M059J (cell line): ENCODE measurements around the gene PARP14. TPM values are rescaled to one million over a fixed set of nuclear protein-coding genes. Genes with fewer than 3 reads are reported as not detected.
"Not testable (repeated sequence)": the region's sequence is repeated elsewhere in the genome, so short reads cannot be mapped to it uniquely, and the experiment has no call there.

Source experiments
- DNase-seq: peaks from one replicate; pipeline ENCODE4 v3.0.0-alpha.2; 2012; ENCODE audit warnings: low read depth
- total RNA-seq: library from RNA; depleted of rRNA; stranded (reverse); fragments of >200 nt; shearing (Covaris generic); gene quantifications from 2 replicates; pipeline ENCODE4 v1.2.3, GENCODE V29; 2014

PARP14 gene
- total RNA-seq, 1 experiment from 2014 or later = 158 TPM

- peak; percentile 88 for DNase-seq
These were observed 1.4 kb upstream of the PARP14 start for GRCh38 chr3:122679085-122679881.

- peak; percentile 82 for DNase-seq
These were observed 661 bp upstream of the PARP14 start for GRCh38 chr3:122679882-122680474.

- peak; percentile 17 for DNase-seq
These were observed 790 bp downstream of the PARP14 start for GRCh38 chr3:122681284-122681973.

GRCh38 chr3:122681974-122682409 is 1.4 kb downstream of the PARP14 start:
- peak; percentile 39 for DNase-seq

- DNase-seq = not testable (repeated sequence)
These were observed 2.3 kb downstream of the PARP14 start for GRCh38 chr3:122682778-122683411.

- no peak for DNase-seq
These were observed 6.7 kb downstream of the PARP14 start for GRCh38 chr3:122687298-122687697.

GRCh38 chr3:122688996-122689395 is 8.4 kb downstream of the PARP14 start:
- peak; percentile 92 for DNase-seq

- peak; percentile 87 for DNase-seq
These were observed 8.9 kb downstream of the PARP14 start for GRCh38 chr3:122689587-122689986.

- peak; percentile 31 for DNase-seq
These were observed 9.5 kb downstream of the PARP14 start for GRCh38 chr3:122690096-122690495.

- DNase-seq = peak; percentile 84
These were observed 10.6 kb downstream of the PARP14 start for GRCh38 chr3:122691195-122691594.

- no peak for DNase-seq
These were observed 12.0 kb downstream of the PARP14 start for GRCh38 chr3:122692674-122693073.

- no peak for DNase-seq
These were observed 14.3 kb downstream of the PARP14 start for GRCh38 chr3:122694966-122695365.

- DNase-seq = no peak
These were observed 15.4 kb downstream of the PARP14 start for GRCh38 chr3:122695927-122696561.

- DNase-seq = peak; percentile 48
These were observed 17.4 kb downstream of the PARP14 start for GRCh38 chr3:122697952-122698620.

GRCh38 chr3:122700193-122700592 is 19.6 kb downstream of the PARP14 start:
- DNase-seq = no peak

GRCh38 chr3:122705379-122705778 is 24.7 kb downstream of the PARP14 start:
- DNase-seq = no peak

GRCh38 chr3:122710616-122711251 is 30.1 kb downstream of the PARP14 start:
- not testable (repeated sequence) for DNase-seq

GRCh38 chr3:122714273-122714672 is 33.6 kb downstream of the PARP14 start:
- peak; percentile 38 for DNase-seq

GRCh38 chr3:122716667-122717066 is 36.0 kb downstream of the PARP14 start:
- DNase-seq = no peak

- no peak for DNase-seq
These were observed 38.8 kb downstream of the PARP14 start for GRCh38 chr3:122719273-122719921.
